Activated naive CD4-positive, alpha-beta T cell treated with anti-CD3 and anti-CD28 coated beads, Interleukin-2, amount 50 U/mL, for 16 hours (primary cell): ENCODE data around the gene ODF4.

Source experiments
- DNase-seq: peaks from one replicate; pipeline ENCODE4 v3.0.0-alpha.2; 2020

Gene ODF4

GRCh38 chr17:8339540-8339939, at the start of gene ODF4:
Gene ODF4 (plus strand): TSS chr17:8339840. CDS start chr17:8340052, 212 bp downstream.
- no peak for DNase-seq

- no peak for DNase-seq
These were observed 49.6 kb upstream of the ODF4 start for GRCh38 chr17:8290043-8290442.

- DNase-seq = no peak
These were observed 46.8 kb upstream of the ODF4 start for GRCh38 chr17:8292639-8293395.

GRCh38 chr17:8294361-8294760, 45.3 kb upstream of the ODF4 start:
- DNase-seq = no peak

- DNase-seq = no peak
These were observed 44.8 kb upstream of the ODF4 start for GRCh38 chr17:8294814-8295316.

GRCh38 chr17:8300226-8300625, 39.4 kb upstream of the ODF4 start:
- no peak for DNase-seq

GRCh38 chr17:8300627-8301242, 38.9 kb upstream of the ODF4 start:
- DNase-seq = peak; percentile 59

GRCh38 chr17:8310601-8311123, 29.0 kb upstream of the ODF4 start:
- no peak for DNase-seq

GRCh38 chr17:8311131-8311790, 28.4 kb upstream of the ODF4 start:
- no peak for DNase-seq

- DNase-seq = no peak
These were observed 27.4 kb upstream of the ODF4 start for GRCh38 chr17:8312251-8312650.

GRCh38 chr17:8312726-8313600, 26.7 kb upstream of the ODF4 start:
- no peak for DNase-seq

GRCh38 chr17:8314797-8315763, 24.6 kb upstream of the ODF4 start:
- DNase-seq = no peak

GRCh38 chr17:8315764-8316217, 23.8 kb upstream of the ODF4 start:
- DNase-seq = no peak

GRCh38 chr17:8318010-8318935, 21.4 kb upstream of the ODF4 start:
- DNase-seq = no peak

GRCh38 chr17:8320262-8320661, 19.4 kb upstream of the ODF4 start:
- no peak for DNase-seq

GRCh38 chr17:8320990-8321389, 18.6 kb upstream of the ODF4 start:
- no peak for DNase-seq

GRCh38 chr17:8322061-8322460, 17.6 kb upstream of the ODF4 start:
- DNase-seq = no peak

- DNase-seq = no peak
These were observed 15.5 kb upstream of the ODF4 start for GRCh38 chr17:8324132-8324531.

GRCh38 chr17:8324923-8325322, 14.7 kb upstream of the ODF4 start:
- DNase-seq = no peak
